Activated T-helper 2 cell treated with anti-CD3 and anti-CD28 coated beads, Interferon-gamma antibody, Interleukin-2, Interleukin-4, amounts not matched to agents 10 μg/mL and 5 μg/mL and 100 μg/mL, durations not matched to agents 14 hours and 24 hours and 36 hours (primary cell): ENCODE data around the gene RNASE4. TPM values are rescaled to one million over a fixed set of nuclear protein-coding genes. Genes with fewer than 3 reads are reported as not detected.
"Not testable (repeated sequence)": the region's sequence is repeated elsewhere in the genome, so short reads cannot be mapped to it uniquely, and the experiment has no call there.

Experiments used
- DNase-seq: peaks from one replicate; pipeline ENCODE4 v3.0.0; 2021; ENCODE audit warnings: low spot score
- H3K27ac Mint-ChIP-seq: one replicate; pipeline ENCODE4 v1.8.0; 2021; ENCODE audit warnings: mixed read lengths
- H3K27me3 Mint-ChIP-seq: one replicate; pipeline ENCODE4 v1.8.0; 2021; ENCODE audit warnings: low read depth, mixed read lengths
- H3K36me3 Mint-ChIP-seq: one replicate; pipeline ENCODE4 v1.8.0; 2021; ENCODE audit warnings: low read depth, mixed read lengths
- H3K4me1 Mint-ChIP-seq: one replicate; pipeline ENCODE4 v1.8.0; 2021; ENCODE audit warnings: low read depth, mixed read lengths
- H3K4me3 Mint-ChIP-seq: one replicate; pipeline ENCODE4 v1.8.0; 2021; ENCODE audit warnings: low read depth, mild to moderate bottlenecking, moderate library complexity, mixed read lengths
- H3K9me3 Mint-ChIP-seq: one replicate; pipeline ENCODE4 v1.8.0; 2021; ENCODE audit warnings: mixed read lengths
- intact Hi-C: fragments of 100-400 bp; cut with micrococcal nuclease; formaldehyde crosslinking; loops from one replicate; pipeline ENCODE4 v1.15.1; 2023
- total RNA-seq: library from RNA; stranded (reverse); gene quantifications from 2 replicates; pipeline ENCODE4 v1.2.3, GENCODE V29; 2022

RNASE4 gene
- total RNA-seq, 1 donor from 2014 or later = 0.73 TPM

DNA sequence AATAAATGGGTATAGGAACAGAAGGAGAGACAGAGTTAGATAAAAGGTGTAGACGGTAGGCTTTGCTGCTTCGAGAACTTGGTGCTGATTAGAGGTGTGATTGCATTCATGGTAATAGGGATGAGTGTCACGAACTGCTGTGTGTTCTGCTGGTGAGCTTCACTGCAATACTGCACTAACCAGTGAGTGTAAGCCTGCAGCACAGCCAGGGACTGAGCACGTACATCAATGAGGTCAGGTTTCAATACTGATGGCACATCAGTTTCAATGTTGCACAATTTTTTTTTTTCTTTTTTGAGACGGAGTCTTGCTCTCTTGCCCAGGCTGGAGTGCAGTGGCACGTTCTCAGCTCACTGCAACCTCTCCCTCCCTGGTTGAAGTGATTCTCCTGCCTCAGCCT, 36.4 kb downstream of the RNASE4 start:
- Mint-ChIP-seq H3K4me3 (no peak overlapping the region), H3K36me3 (no peaks in the 10 kb centered on the region), H3K9me3 (no peaks in the 10 kb centered on the region), H3K27me3 (peaks cover 17% of the 10 kb centered on the region), H3K27ac (no peak overlapping the region), H3K4me1 (peaks cover 7% of the 10 kb centered on the region)
- no peak for DNase-seq
- intact Hi-C loops = no loop called here

DNA sequence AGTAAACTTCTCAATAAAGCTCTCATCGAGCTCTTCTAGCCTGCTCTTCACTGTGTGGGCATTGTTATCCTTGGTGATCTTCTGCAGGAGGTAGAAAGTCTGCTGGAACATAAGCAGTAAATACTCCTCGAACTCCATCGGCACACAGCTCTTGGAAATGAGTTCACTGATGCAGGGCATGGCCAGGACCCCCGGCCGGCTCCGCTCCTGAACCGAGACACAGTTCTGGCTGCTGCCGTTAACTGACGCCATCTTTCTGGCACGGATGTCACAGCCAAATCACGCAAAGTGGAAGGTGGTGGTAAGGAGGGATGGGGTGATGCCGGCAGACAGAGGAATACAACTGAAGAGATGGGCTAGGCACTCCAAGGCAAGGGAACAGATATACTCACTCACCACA, 37.7 kb downstream of the RNASE4 start:
- Mint-ChIP-seq H3K27ac (no peak overlapping the region), H3K4me1 (peaks cover 7% of the 10 kb centered on the region)
- intact Hi-C loops = no loop called here

DNA sequence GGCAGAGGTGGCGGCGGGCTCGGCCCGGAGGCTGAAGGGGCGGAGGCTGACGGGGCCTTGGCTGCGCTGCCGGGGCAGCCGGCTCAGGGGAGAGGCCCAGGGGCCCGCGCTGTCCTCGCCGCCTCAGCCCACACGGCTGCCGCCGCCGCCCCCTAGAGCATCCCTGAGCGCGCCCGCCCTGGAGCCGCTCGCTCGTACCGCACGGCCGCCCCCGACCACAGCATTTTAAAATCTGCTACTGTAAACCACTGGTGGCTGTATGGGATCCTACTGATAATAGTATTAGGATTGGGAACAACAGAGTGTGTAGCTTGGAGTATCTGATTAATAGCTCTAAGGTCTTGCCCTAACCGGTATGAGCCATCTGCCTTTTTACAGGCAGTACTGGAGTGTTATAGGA, 39.1 kb downstream of the RNASE4 start:
- H3K27ac Mint-ChIP-seq = no peak overlapping the region
- no peak overlapping the region for H3K4me3 Mint-ChIP-seq
- intact Hi-C loops = no loop called here
- H3K27me3 Mint-ChIP-seq = peaks cover 28% of the 10 kb centered on the region
- H3K4me1 Mint-ChIP-seq = peaks cover 7% of the 10 kb centered on the region
- DNase-seq = no peak
- no peaks in the 10 kb centered on the region for H3K36me3 Mint-ChIP-seq
- no peaks in the 10 kb centered on the region for H3K9me3 Mint-ChIP-seq

More for the DNA sequence above, 37.7 kb downstream of the RNASE4 start:
- Mint-ChIP-seq H3K9me3 (no peaks in the 10 kb centered on the region), H3K4me3 (no peak overlapping the region), H3K36me3 (no peaks in the 10 kb centered on the region), H3K27me3 (peaks cover 22% of the 10 kb centered on the region)
- DNase-seq = no peak

DNA sequence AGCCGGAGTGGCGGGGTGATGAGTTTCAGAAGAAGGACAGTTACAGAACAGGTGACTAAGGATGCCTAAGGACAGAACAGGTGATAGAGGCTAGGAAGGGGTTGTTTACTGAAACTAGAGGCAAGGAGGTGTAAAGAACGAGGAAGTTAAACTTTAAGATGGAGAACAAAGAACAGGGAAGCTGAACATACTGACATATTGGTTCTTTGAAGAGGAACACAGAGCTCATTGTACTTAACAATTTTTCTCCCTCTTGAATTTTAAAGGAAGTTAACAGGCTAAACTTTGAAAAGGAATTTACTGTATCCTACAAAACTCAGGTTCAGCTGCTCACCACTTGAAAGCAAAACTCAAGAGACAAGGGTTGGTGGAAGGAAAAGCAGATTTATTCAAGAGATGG, 41.8 kb downstream of the RNASE4 start:
- intact Hi-C loops, DNase-seq, H3K27ac Mint-ChIP-seq, H3K9me3 Mint-ChIP-seq, H3K36me3 Mint-ChIP-seq, H3K4me1 Mint-ChIP-seq, H3K4me3 Mint-ChIP-seq: not testable (repeated sequence)
- peaks cover 28% of the 10 kb centered on the region for H3K27me3 Mint-ChIP-seq

DNA sequence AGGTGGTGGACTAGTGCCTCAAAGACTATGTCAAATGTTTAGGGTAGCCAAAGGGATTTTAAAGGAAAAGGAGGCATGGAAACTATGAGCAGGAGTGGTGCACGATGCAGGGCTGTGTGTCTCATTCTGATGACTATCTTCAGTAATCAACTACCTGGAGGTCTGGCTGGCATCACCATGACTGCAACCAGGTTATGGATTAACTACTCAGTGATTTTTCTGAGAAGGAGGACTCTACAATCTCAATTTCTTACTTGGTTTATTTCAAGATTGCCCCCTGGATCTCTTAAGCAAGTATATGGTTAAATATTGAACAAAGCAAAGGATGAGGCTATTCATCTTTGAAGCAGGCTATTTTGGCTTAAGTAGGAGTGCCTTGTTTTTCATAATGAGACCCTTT, 42.2 kb downstream of the RNASE4 start:
- DNase-seq = no peak
- no peaks in the 10 kb centered on the region for H3K36me3 Mint-ChIP-seq
- no peaks in the 10 kb centered on the region for H3K9me3 Mint-ChIP-seq
- H3K4me3 Mint-ChIP-seq = no peak overlapping the region
- peaks cover 28% of the 10 kb centered on the region for H3K27me3 Mint-ChIP-seq
- no peak overlapping the region for H3K27ac Mint-ChIP-seq
- intact Hi-C loops = no loop called here
- no peaks in the 10 kb centered on the region for H3K4me1 Mint-ChIP-seq

DNA sequence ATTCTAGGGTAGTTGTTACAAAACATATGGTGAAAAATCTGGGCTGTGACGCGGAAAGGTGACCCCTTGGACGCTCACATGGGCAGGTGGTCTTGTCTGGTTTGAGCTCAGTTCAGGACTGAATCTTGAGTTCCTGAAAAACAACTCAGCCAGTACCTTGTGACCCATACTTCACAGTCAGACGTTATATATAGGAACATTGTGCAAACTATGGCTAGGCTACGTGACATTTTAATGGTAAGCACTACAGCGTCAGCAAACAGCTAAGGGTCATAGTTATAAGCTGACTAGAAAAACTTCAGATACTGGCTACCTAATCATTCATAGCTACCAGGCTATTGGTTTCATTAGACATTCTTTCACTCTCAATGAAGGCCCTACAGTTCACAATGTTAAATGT, 46.5 kb downstream of the RNASE4 start:
- peaks cover 13% of the 10 kb centered on the region for H3K27me3 Mint-ChIP-seq
- H3K27ac Mint-ChIP-seq = no peak overlapping the region
- intact Hi-C loops = no loop called here
- no peaks in the 10 kb centered on the region for H3K9me3 Mint-ChIP-seq
- no peak overlapping the region for H3K4me3 Mint-ChIP-seq
- no peak for DNase-seq
- H3K4me1 Mint-ChIP-seq = no peaks in the 10 kb centered on the region
- no peaks in the 10 kb centered on the region for H3K36me3 Mint-ChIP-seq

DNA sequence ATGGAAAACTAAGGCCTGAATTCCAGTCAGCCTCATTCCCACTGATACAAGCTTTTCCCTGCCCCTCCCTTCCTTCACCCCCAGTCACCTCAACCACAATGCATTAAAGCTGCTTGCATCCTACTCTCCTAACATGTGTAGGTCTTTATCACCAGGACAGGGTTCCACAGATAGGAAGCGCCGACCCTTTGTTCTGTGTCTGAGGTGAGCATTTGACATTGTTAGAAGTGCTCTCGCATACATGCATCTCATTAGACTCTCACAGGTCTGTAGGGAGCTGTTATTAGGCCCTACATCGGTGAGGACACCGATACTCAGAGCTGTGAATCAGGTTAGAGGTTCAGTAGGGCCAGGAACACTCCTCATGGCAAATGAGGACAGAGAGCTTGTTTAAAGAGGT, 48.1 kb downstream of the RNASE4 start:
- intact Hi-C loops = no loop called here
- H3K36me3 Mint-ChIP-seq = no peaks in the 10 kb centered on the region
- no peak overlapping the region for H3K27ac Mint-ChIP-seq
- peaks cover 6% of the 10 kb centered on the region for H3K27me3 Mint-ChIP-seq
- H3K9me3 Mint-ChIP-seq = no peaks in the 10 kb centered on the region
- no peaks in the 10 kb centered on the region for H3K4me1 Mint-ChIP-seq
- no peak overlapping the region for H3K4me3 Mint-ChIP-seq
- DNase-seq = no peak

DNA sequence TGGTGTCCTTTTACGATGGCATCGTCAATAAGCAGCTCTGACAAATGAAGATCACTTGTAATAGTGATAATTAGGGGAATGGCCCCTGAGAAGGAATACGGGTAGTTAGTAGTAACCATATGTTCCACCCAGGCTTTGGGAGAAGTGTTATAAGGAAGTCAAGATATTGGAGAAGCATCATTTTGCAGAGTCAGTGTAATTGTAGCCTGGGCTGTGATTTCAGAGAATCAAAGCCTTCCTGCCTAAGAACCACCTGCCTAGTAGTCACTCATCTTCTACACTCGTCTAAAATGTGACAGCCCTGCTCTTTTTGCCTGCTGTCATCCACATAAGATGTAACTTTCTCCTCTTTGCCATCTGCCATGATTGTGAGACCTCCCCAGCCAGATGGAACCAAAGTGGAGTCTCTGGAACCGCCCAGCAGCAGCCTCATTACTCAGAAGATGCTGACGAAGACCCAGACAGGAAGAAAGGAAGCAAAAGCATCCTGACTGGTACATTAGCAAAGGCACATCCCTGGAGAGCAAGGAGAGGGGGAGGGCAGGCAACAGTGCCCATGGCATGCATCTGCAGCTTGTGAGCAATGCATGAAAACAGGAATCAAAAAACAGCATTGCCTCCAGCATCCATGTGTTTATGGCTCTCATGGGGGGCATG, 48.7 kb downstream of the RNASE4 start:
- H3K36me3 Mint-ChIP-seq = no peaks in the 10 kb centered on the region
- H3K9me3 Mint-ChIP-seq = no peaks in the 10 kb centered on the region
- no peaks in the 10 kb centered on the region for H3K4me1 Mint-ChIP-seq
- H3K4me3 Mint-ChIP-seq = no peak overlapping the region
- H3K27me3 Mint-ChIP-seq = peaks cover 2% of the 10 kb centered on the region
- no peak for DNase-seq
- intact Hi-C loops = no loop called here
- H3K27ac Mint-ChIP-seq = no peak overlapping the region

DNA sequence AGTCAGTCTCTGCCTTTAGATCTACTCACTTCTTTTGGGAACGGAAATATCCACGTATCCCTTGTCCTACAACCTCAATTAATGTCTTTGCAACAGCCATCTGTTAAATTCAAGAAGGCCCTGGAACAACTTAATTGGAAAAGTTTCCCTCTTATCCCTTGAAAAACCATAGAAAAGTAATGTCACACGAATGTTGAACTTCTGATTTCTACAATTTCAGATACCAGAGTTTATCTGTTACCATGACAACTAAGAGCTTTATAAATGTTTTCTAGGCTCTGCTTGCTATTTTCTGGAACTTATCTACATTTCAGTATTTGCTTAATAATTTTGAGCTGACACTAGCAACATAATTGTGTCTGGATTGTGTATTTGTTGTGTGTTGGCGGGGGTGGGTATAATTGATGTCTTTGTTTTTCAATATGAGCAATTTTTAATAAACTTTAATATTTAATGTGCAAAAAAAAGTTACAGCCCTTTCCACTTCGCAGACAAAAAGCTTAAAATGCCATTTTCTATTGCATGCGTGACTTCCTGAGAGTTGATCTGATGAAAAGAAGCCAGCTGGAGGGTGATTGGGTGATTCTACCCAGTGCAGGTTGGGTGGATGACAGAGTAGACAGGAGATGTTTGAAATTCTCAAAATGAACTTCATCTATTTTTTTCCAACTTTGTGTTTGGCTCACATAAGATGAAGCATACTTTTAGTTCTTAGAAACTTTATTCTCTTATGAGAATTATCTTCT, 49.5 kb downstream of the RNASE4 start:
- peaks cover 2% of the 10 kb centered on the region for H3K27me3 Mint-ChIP-seq
- no peaks in the 10 kb centered on the region for H3K9me3 Mint-ChIP-seq
- no peak for DNase-seq
- intact Hi-C loops = no loop called here
- no peak overlapping the region for H3K4me3 Mint-ChIP-seq
- H3K27ac Mint-ChIP-seq = no peak overlapping the region
- H3K36me3 Mint-ChIP-seq = no peaks in the 10 kb centered on the region
- no peaks in the 10 kb centered on the region for H3K4me1 Mint-ChIP-seq

DNA sequence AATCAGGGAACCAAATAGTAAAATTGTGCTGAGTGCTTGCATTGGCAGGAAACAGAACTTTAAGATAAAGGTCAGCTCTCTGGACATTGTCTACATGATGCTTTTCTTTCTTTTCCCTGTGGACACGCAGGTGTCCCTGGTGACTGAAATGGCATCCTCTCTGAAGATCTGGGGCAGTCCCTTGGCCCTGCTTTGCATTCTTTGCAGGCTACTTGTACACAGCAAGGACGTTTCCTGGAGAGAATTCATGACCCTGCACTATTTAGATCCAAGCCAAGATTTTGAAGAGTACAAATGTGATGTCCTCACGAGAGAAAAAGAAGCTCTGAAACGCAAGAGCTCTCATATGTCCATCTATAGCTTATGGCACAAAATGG, 50.1 kb downstream of the RNASE4 start:
- no peaks in the 10 kb centered on the region for H3K36me3 Mint-ChIP-seq
- H3K27me3 Mint-ChIP-seq = peaks cover 2% of the 10 kb centered on the region
- no peaks in the 10 kb centered on the region for H3K4me1 Mint-ChIP-seq
- H3K9me3 Mint-ChIP-seq = no peaks in the 10 kb centered on the region
- H3K4me3 Mint-ChIP-seq = no peak overlapping the region
- H3K27ac Mint-ChIP-seq = no peak overlapping the region
- intact Hi-C loops = no loop called here
- DNase-seq = no peak

DNA sequence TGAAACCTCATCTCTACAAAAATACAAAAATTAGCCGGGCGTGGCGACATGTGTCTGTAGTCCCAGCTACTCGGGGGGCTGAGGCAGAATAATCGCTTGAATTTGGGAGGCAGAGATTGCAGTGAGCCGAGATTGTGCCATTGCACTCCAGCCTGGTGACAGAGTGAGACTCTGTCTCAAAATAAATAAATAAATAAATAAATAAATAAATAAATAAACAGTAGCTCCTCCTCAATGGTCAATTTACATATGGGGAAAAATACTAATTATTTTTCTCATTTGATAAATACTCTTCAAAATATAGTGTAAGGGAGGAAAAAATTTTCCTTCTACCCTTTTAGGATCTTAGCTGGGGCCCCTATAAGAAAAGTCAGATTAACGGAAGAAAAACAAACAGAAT, 53.9 kb downstream of the RNASE4 start:
- intact Hi-C loops, H3K27ac Mint-ChIP-seq, DNase-seq, H3K9me3 Mint-ChIP-seq, H3K4me3 Mint-ChIP-seq, H3K27me3 Mint-ChIP-seq, H3K36me3 Mint-ChIP-seq, H3K4me1 Mint-ChIP-seq: not testable (repeated sequence)

DNA sequence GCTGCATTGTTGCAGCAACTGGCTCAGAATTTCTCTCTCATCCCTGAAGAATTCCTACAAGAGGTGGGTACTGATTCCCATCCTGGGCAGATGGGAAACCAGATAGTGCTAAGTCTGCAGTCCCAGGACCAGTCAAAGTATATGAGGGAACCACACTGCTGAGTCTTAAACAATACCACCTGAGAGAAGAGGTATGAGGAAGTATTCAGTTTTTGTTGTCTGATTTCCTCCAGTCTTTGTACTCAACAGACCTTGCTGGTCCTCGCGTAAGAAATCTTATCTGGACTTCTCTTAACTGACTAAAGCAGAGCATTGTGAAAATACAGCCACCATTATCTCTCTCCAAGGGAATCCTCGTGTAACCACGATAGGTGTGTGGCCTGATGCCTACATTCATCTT, 57.8 kb downstream of the RNASE4 start:
- Mint-ChIP-seq H3K36me3 (no peaks in the 10 kb centered on the region), H3K27me3 (peaks cover 6% of the 10 kb centered on the region), H3K9me3 (no peaks in the 10 kb centered on the region), H3K4me1 (no peaks in the 10 kb centered on the region), H3K4me3 (no peak overlapping the region), H3K27ac (no peak overlapping the region)
- no peak for DNase-seq
- intact Hi-C loops = no loop called here

DNA sequence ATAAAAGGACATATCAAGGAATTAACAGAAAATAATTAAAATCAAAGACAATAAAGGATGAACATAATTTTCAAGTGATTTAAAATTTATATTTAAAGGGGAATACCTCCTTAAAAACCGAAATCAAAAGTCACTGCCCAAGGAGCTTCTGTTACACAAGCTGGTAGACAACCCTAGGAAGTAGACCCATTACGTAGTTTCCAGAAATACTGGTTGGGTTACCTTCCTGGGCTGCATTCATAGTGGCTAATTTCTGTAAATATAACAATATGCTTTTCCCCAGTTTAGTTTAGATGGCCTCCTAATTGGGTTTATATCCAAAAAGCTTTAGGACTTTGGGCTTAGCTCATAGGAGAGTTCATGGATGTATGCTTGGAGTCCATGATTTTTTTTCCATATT, 59.2 kb downstream of the RNASE4 start:
- DNase-seq = no peak
- H3K27me3 Mint-ChIP-seq = peaks cover 6% of the 10 kb centered on the region
- H3K27ac Mint-ChIP-seq = no peak overlapping the region
- H3K4me1 Mint-ChIP-seq = no peaks in the 10 kb centered on the region
- H3K9me3 Mint-ChIP-seq = no peaks in the 10 kb centered on the region
- H3K4me3 Mint-ChIP-seq = no peak overlapping the region
- H3K36me3 Mint-ChIP-seq = no peaks in the 10 kb centered on the region
- intact Hi-C loops = no loop called here
